ENCODE data around the gene HAUS1. TPM values are rescaled to one million over a fixed set of nuclear protein-coding genes. Genes with fewer than 3 reads are reported as not detected.
"Not testable (repeated sequence)": the region's sequence is repeated elsewhere in the genome, so short reads cannot be mapped to it uniquely, and the experiment has no call there.

HAUS1 gene
- total and polyA plus RNA-seq, 4 donors = 4.5 to 17.9 (median 6.5) TPM

DNA sequence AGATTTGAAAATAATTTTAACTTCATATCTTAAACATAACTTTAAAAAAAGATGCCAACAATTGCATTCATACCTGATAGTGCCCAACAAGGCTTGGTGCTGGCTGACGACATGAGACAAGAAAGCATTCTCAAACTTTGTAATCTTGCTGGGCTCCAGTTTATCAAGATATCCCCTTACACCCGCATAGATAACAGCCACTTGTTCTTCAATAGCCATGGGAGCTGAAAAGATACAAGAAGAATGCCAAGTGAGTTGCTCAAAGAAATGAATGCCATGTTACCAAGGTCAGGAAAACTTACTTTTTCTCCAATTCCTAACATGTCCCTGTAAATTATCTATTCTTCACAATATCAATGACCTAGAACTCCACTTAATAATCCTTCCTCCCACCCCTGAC is 19.8 kb upstream of the HAUS1 start (continued):
- TF ChIP-seq, protein P1, sequence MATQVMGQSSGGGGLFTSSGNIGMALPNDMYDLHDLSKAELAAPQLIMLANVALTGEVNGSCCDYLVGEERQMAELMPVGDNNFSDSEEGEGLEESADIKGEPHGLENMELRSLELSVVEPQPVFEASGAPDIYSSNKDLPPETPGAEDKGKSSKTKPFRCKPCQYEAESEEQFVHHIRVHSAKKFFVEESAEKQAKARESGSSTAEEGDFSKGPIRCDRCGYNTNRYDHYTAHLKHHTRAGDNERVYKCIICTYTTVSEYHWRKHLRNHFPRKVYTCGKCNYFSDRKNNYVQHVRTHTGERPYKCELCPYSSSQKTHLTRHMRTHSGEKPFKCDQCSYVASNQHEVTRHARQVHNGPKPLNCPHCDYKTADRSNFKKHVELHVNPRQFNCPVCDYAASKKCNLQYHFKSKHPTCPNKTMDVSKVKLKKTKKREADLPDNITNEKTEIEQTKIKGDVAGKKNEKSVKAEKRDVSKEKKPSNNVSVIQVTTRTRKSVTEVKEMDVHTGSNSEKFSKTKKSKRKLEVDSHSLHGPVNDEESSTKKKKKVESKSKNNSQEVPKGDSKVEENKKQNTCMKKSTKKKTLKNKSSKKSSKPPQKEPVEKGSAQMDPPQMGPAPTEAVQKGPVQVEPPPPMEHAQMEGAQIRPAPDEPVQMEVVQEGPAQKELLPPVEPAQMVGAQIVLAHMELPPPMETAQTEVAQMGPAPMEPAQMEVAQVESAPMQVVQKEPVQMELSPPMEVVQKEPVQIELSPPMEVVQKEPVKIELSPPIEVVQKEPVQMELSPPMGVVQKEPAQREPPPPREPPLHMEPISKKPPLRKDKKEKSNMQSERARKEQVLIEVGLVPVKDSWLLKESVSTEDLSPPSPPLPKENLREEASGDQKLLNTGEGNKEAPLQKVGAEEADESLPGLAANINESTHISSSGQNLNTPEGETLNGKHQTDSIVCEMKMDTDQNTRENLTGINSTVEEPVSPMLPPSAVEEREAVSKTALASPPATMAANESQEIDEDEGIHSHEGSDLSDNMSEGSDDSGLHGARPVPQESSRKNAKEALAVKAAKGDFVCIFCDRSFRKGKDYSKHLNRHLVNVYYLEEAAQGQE (IDR thresholded peaks at IDR 0.05) = no peak
- TF ChIP-seq HNF4G (IDR thresholded peaks at IDR 0.05) = no peak
- TF ChIP-seq, protein P2, sequence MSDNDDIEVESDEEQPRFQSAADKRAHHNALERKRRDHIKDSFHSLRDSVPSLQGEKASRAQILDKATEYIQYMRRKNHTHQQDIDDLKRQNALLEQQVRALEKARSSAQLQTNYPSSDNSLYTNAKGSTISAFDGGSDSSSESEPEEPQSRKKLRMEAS (IDR thresholded peaks at IDR 0.05) = no peak
- no peak for TF ChIP-seq SP1 (IDR thresholded peaks at IDR 0.05)
- no peak for TF ChIP-seq FOXA2 (IDR thresholded peaks at IDR 0.05)
- TF ChIP-seq RXRA (IDR thresholded peaks at IDR 0.05) = no peak

DNA sequence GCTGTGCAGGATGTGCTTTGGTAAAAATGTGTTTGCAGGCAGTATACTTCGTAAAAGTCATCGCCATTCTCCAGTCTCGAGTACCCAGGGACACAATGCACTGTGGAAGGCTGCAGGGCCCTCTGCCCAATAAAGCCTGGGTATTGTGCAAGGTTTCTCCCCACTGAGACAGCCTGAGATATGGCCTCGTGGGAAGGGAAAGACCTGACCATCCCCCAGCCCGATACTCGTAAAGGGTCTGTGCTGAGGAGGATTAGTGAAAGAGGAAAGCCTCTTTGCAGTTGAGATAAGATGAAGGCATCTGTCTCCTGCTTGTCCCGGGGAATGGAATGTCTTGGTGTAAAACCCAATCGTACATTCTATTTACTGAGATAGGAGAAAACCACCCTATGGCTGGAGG is 15.7 kb upstream of the HAUS1 start:
- H3K4me1 ChIP-seq (ENCODE audit: control insufficient read depth in 4 of 4, insufficient read depth in 4 of 4, low read length in 3 of 4); H3K9me3 ChIP-seq (ENCODE audit: control insufficient read depth in 4 of 4, low read length in 3 of 4); DNase-seq (ENCODE audit: low spot score); H3K27ac ChIP-seq (ENCODE audit: low read depth in 1 of 2, low read length in 2 of 2); H3K4me3 ChIP-seq (ENCODE audit: low read depth in 1 of 3, low read length in 3 of 3); H3K9ac ChIP-seq (ENCODE audit: low read depth in 1 of 2, low read length in 2 of 2); H3K27me3 ChIP-seq (ENCODE audit: control insufficient read depth in 4 of 4, insufficient read depth in 4 of 4, low read length in 3 of 4): not testable (repeated sequence)
- 78% methylated on average over 8 of the region's 8 CpGs for WGBS
- H3K36me3 ChIP-seq (ENCODE audit: control insufficient read depth in 4 of 4, insufficient read depth in 3 of 4, low read depth in 1 of 4, low read length in 3 of 4) = peaks cover 17 to 84% (median 79%) of the 10 kb centered on the region in 4 donors

DNA sequence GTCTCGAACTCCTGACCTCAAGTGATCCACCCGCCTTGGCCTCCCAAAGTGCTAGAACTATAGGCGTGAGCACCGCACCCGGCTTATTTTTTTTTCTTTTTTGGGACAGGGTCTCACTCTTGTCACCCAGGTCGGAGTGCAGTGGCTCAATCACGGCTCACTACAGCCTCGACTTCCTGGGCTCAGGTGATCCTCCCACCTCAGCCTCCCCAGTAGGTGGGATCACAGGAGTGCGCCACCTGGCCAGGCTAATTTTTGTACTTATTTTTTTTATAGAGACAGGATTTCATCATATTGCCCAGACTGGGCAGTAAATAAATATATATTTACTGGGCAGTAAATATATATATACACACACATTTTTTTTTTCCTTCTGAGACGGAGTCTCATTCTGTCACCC is 8.7 kb upstream of the HAUS1 start:
- H3K9me3 ChIP-seq (ENCODE audit: control insufficient read depth in 4 of 4, low read length in 3 of 4) = no peaks in the 10 kb centered on the region
- peaks cover 3 to 23% (median 13%) of the 10 kb centered on the region in 4 donors for H3K36me3 ChIP-seq (ENCODE audit: control insufficient read depth in 4 of 4, insufficient read depth in 3 of 4, low read depth in 1 of 4, low read length in 3 of 4)
- 96% methylated on average over 10 of the region's 10 CpGs for WGBS
- H3K9ac ChIP-seq (ENCODE audit: low read depth in 1 of 2, low read length in 2 of 2) = no peak overlapping the region
- no peaks in the 10 kb centered on the region for H3K27me3 ChIP-seq (ENCODE audit: control insufficient read depth in 4 of 4, insufficient read depth in 4 of 4, low read length in 3 of 4)
- no peak overlapping the region for H3K27ac ChIP-seq (ENCODE audit: low read depth in 1 of 2, low read length in 2 of 2)
- DNase-seq (ENCODE audit: low spot score) = no peak
- H3K4me1 ChIP-seq (ENCODE audit: control insufficient read depth in 4 of 4, insufficient read depth in 4 of 4, low read length in 3 of 4) = peaks cover 2 to 15% (median 9%) of the 10 kb centered on the region in 4 donors
- no peak overlapping the region for H3K4me3 ChIP-seq (ENCODE audit: low read depth in 1 of 3, low read length in 3 of 3)
- TF ChIP-seq GABPA (IDR thresholded peaks at IDR 0.05 in 1 of 2, conservative IDR thresholded peaks at IDR 0.05 in 1 of 2) (no peak), TAF1 (conservative IDR thresholded peaks at IDR 0.05) (no peak), SP1 (IDR thresholded peaks at IDR 0.05) (no peak), RXRA (IDR thresholded peaks at IDR 0.05) (no peak), HNF4G (IDR thresholded peaks at IDR 0.05) (no peak), FOXA2 (IDR thresholded peaks at IDR 0.05) (no peak), YY1 (IDR thresholded peaks at IDR 0.05) (no peak)
- TF ChIP-seq, protein P3, sequence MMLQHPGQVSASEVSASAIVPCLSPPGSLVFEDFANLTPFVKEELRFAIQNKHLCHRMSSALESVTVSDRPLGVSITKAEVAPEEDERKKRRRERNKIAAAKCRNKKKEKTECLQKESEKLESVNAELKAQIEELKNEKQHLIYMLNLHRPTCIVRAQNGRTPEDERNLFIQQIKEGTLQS (IDR thresholded peaks at IDR 0.05) = no peak
- TF ChIP-seq, protein P1 (IDR thresholded peaks at IDR 0.05) = no peak
- TF ChIP-seq, protein P4, sequence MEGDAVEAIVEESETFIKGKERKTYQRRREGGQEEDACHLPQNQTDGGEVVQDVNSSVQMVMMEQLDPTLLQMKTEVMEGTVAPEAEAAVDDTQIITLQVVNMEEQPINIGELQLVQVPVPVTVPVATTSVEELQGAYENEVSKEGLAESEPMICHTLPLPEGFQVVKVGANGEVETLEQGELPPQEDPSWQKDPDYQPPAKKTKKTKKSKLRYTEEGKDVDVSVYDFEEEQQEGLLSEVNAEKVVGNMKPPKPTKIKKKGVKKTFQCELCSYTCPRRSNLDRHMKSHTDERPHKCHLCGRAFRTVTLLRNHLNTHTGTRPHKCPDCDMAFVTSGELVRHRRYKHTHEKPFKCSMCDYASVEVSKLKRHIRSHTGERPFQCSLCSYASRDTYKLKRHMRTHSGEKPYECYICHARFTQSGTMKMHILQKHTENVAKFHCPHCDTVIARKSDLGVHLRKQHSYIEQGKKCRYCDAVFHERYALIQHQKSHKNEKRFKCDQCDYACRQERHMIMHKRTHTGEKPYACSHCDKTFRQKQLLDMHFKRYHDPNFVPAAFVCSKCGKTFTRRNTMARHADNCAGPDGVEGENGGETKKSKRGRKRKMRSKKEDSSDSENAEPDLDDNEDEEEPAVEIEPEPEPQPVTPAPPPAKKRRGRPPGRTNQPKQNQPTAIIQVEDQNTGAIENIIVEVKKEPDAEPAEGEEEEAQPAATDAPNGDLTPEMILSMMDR (IDR thresholded peaks at IDR 0.05; ENCODE audit: low read depth, low read length, missing input control) = no peak
